HEK293 (cell line): ENCODE measurements around the gene NHLH1.

Experiments used
- CTCF ChIP-seq: fragments of 450-650 bp; formaldehyde crosslinking; IDR thresholded peaks from 2 replicates; pipeline ENCODE4 v1.5.1; 2016; ENCODE audit warnings: missing biosample characterization, missing genetic modification characterization
- GLI4 ChIP-seq: fragments of 450-650 bp; formaldehyde crosslinking; IDR thresholded peaks from 2 replicates; pipeline ENCODE4 v1.5.1; 2016; ENCODE audit warnings: missing biosample characterization, missing genetic modification characterization
- GLIS1 ChIP-seq: fragments of 450-650 bp; formaldehyde crosslinking; IDR thresholded peaks from 2 replicates; pipeline ENCODE4 v1.5.1; 2016; ENCODE audit warnings: missing biosample characterization, missing genetic modification characterization
- HIC1 ChIP-seq: fragments of 450-650 bp; formaldehyde crosslinking; IDR thresholded peaks from 2 replicates; pipeline ENCODE4 v1.5.1; 2016; ENCODE audit warnings: missing biosample characterization, missing genetic modification characterization
- PRDM10 ChIP-seq: fragments of 450-650 bp; formaldehyde crosslinking; IDR thresholded peaks from 2 replicates; pipeline ENCODE4 v1.5.1; 2016; ENCODE audit warnings: missing biosample characterization, missing genetic modification characterization
- SP2 ChIP-seq: fragments of 450-650 bp; formaldehyde crosslinking; IDR thresholded peaks from 2 replicates; pipeline ENCODE4 v1.5.1; 2016; ENCODE audit warnings: missing biosample characterization, missing genetic modification characterization
- TSHZ1 ChIP-seq: fragments of 450-650 bp; formaldehyde crosslinking; IDR thresholded peaks from 2 replicates; pipeline ENCODE4 v1.5.1; 2016; ENCODE audit warnings: missing biosample characterization, missing genetic modification characterization, borderline replicate concordance
- YY2 ChIP-seq: fragments of 450-650 bp; formaldehyde crosslinking; IDR thresholded peaks from 2 replicates; pipeline ENCODE4 v1.5.1; 2016; ENCODE audit warnings: missing biosample characterization, missing genetic modification characterization
- ZBTB7A ChIP-seq: fragments of 450-650 bp; formaldehyde crosslinking; IDR thresholded peaks from 2 replicates; pipeline ENCODE4 v1.5.1; 2016; ENCODE audit warnings: low read depth, missing biosample characterization, missing genetic modification characterization
- ZFP69B ChIP-seq: fragments of 450-650 bp; formaldehyde crosslinking; IDR thresholded peaks from 2 replicates; pipeline ENCODE4 v1.5.1; 2016; ENCODE audit warnings: missing biosample characterization, missing genetic modification characterization
- ZNF18 ChIP-seq: fragments of 450-650 bp; formaldehyde crosslinking; IDR thresholded peaks from 2 replicates; pipeline ENCODE4 v1.5.1; 2016; ENCODE audit warnings: missing biosample characterization, missing genetic modification characterization
- ZNF19 ChIP-seq: fragments of 450-650 bp; formaldehyde crosslinking; IDR thresholded peaks from 2 replicates; pipeline ENCODE4; 2016; ENCODE audit warnings: missing biosample characterization, missing genetic modification characterization, low read depth
- ZNF335 ChIP-seq: fragments of 450-650 bp; formaldehyde crosslinking; conservative IDR thresholded peaks from 2 replicates; pipeline ENCODE4 v1.5.1; 2016; ENCODE audit warnings: missing biosample characterization, missing genetic modification characterization
- ZNF530 ChIP-seq: fragments of 450-650 bp; formaldehyde crosslinking; IDR thresholded peaks from 2 replicates; pipeline ENCODE4 v1.5.1; 2016; ENCODE audit warnings: low read depth, missing biosample characterization, missing genetic modification characterization
- ZNF561 ChIP-seq: fragments of 450-650 bp; IDR thresholded peaks from 2 replicates; pipeline ENCODE4 v1.5.1; 2018; ENCODE audit warnings: missing biosample characterization, missing genetic modification characterization, borderline replicate concordance
- ZNF623 ChIP-seq: fragments of 450-650 bp; formaldehyde crosslinking; IDR thresholded peaks from 2 replicates; pipeline ENCODE4 v1.5.1; 2016; ENCODE audit warnings: missing biosample characterization, missing genetic modification characterization
- ZNF629 ChIP-seq: fragments of 450-650 bp; formaldehyde crosslinking; IDR thresholded peaks from 2 replicates; pipeline ENCODE4 v1.5.1; 2017; ENCODE audit warnings: missing biosample characterization, missing genetic modification characterization
- ZNF701 ChIP-seq: fragments of 450-650 bp; formaldehyde crosslinking; IDR thresholded peaks from 2 replicates; pipeline ENCODE4 v1.5.1; 2016; ENCODE audit warnings: missing biosample characterization, missing genetic modification characterization
- ZSCAN16 ChIP-seq: fragments of 450-650 bp; formaldehyde crosslinking; IDR thresholded peaks from 2 replicates; pipeline ENCODE4 v1.5.1; 2016; ENCODE audit warnings: missing biosample characterization, missing genetic modification characterization
- ZSCAN23 ChIP-seq: fragments of 450-650 bp; formaldehyde crosslinking; IDR thresholded peaks from 2 replicates; pipeline ENCODE4 v1.5.1; 2016; ENCODE audit warnings: missing biosample characterization, missing genetic modification characterization

NHLH1 gene

GRCh38 chr1:160375788-160376524 is 9.1 kb downstream of the NHLH1 start (continued):
- TF ChIP-seq ZNF18: no peak
- TF ChIP-seq TSHZ1 (tag by site-specific recombination): no peak
- TF ChIP-seq ZSCAN16 (tag by site-specific recombination): no peak
- no peak for TF ChIP-seq SP2 (tag by site-specific recombination)
- TF ChIP-seq GLI4 (tag by site-specific recombination): no peak
- no peak for TF ChIP-seq ZNF561 (tag by site-specific recombination)
- TF ChIP-seq ZNF335 (tag by site-specific recombination): 0 out of 2 replicates have a peak, but pooled peaks have one; percentile 55
- TF ChIP-seq ZFP69B: no peak
- TF ChIP-seq GLIS1 (tag by site-specific recombination): peak; percentile 76
- no peak for TF ChIP-seq ZSCAN23
- TF ChIP-seq ZNF623 (tag by site-specific recombination): no peak
- no peak for TF ChIP-seq ZBTB7A (tag by site-specific recombination)
- no peak for TF ChIP-seq ZNF19
- TF ChIP-seq YY2 (tag by site-specific recombination): no peak
- peak; percentile 29; the same call in 1 of the 2 replicates for TF ChIP-seq HIC1 (tag by site-specific recombination)
- 0 out of 2 replicates have a peak, but pooled peaks have one; percentile 19 for TF ChIP-seq ZNF629 (tag by site-specific recombination)
- TF ChIP-seq ZNF701 (tag by site-specific recombination): no peak
- TF ChIP-seq CTCF: no peak
- 0 out of 2 replicates have a peak, but pooled peaks have one; percentile 50 for TF ChIP-seq PRDM10 (tag by site-specific recombination)
- no peak for TF ChIP-seq ZNF530
